Fibroblast of skin of left biceps (primary cell): Measurements from ENCODE around the gene NDUFAB1.
"Not testable (repeated sequence)": the region's sequence is repeated elsewhere in the genome, so short reads cannot be mapped to it uniquely, and the experiment has no call there.

Source experiments
- DNase-seq, 2 experiments: peaks; one replicate each; pipeline ENCODE4 v3.0.0-alpha.2; 2013; ENCODE audit warnings: low read depth in 2 of 2

The NDUFAB1 gene

DNA sequence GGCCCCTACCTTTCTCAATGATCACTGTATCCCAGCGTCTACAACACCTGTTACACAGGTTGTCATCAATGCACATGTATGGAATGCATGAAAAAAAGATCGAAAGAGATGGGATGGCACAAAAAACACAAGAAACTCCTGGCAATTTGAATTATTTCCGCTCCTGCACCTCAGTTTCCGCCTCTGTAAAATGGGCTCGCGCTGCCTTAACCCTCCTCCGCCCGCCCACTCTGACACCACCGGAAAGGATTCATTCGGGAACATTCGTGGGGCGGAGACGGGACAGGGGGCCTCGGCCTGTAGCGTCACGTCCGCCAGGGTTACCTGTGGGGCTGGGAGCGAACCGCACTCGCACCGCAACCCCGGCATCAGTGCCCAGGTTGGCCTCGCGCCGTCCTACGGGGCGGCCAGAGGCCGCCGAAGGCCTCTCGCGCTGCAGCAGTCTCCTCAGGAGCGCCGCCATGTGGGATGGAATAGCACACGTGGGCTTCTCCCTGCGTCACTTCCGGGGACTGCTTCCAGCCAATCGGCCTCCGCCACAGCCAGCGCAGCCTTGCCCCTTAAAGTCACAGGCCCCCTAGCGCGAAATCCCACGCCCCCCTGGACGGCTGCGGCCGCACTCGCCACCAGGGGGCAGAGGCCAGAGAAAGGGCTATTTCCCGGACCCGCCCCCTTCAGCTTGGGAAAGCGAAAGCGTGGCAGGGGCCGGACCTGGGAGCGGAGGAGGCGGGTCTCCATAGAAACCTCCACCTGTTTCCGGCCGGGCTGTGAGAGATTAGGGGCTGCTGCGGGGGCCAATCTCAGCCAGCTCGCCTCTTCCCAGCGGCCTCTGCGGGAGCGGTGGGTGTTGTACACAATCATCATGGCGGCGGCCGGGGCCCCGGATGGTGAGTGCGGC lies 39.0 kb downstream of the NDUFAB1 start, which contains the start of the genes EARS2 and UBFD1:
Gene EARS2 (minus strand): TSS at position 470 of the 898 bp plus-strand sequence. CDS start 7 bp downstream, at position 463.
Gene UBFD1 (plus strand): TSS at position 847 of the 898 bp plus-strand sequence. CDS start 16 bp downstream, at position 863.
- peak; percentile 97 for DNase-seq

DNA sequence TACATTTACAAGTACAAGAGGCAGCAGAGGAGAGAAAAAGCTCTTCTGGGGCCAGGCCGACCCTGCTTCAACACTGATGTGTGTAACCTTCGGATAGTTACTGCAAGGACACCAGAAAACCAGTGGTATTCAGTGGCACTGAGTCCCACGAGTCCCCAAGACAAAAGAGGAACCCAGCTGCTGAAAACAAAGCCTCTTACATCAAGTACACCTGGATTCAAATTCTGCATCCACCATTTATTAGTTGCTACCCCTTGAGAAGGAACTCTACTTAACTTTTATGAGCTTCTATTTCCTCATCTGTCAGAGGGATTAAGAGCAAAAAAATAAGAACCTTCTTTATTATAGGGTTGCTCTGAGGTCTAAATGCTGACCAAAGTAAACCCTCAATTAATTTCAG lies 41.6 kb downstream of the NDUFAB1 start:
- no peak for DNase-seq

DNA sequence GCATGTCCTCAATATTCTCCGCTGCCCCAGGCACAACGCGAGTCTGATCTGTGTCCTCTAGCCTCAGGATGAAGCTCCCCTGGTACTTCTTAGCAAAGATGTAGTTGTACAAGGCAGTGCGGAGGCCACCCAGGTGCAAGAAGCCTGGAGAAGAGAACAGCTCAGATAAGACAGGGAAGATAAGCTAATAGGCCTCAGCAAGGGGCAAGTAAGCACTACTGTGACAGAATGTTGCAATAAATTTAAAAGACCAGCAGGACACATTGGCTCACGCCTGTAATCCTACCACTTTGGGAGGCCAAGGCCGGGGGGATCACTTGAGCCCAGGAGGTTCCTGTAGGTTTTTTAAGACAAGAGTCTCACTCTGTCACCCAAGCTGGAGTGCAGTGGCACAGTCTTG lies 44.0 kb downstream of the NDUFAB1 start:
- no peak for DNase-seq

DNA sequence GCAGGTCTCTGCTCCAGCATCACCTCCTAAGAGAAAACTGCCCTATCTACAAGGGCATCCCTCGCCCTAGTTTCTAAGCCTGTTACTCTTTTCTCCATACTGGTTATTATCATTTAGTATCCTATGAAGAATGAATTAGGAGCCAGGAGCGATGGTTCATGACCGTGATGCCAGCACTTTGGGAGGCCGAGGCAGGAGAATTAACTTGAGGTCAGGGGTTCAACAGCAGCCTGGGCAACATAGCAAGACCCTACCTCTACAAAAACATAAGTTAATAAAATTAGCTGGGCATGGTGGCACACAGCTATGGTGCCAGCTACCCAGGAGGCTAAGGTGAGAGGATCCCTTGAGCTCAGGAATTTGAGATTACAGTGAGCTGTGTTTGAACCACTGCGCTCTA lies 46.2 kb downstream of the NDUFAB1 start:
- DNase-seq = no peak

GRCh38 chr16:23544436-23544835 lies 51.7 kb downstream of the NDUFAB1 start:
- DNase-seq = no peak

DNA sequence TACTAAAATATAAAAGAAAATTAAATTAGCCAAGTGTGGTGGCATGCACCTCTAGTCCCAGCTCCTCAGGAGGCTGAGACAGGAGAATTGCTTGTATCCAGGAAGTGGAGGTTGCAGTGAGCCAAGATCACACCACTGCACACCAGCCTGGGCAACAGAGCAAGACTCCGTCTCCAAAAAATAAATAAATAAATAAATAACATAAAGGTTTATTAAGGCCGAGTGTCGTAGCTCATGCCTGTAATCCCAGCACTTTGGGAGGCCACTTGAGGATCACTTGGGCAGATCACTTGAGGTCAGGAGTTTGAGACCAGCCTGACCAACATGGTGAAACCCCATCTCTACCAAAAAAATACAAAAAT lies 55.3 kb downstream of the NDUFAB1 start:
- DNase-seq = not testable (repeated sequence)

DNA sequence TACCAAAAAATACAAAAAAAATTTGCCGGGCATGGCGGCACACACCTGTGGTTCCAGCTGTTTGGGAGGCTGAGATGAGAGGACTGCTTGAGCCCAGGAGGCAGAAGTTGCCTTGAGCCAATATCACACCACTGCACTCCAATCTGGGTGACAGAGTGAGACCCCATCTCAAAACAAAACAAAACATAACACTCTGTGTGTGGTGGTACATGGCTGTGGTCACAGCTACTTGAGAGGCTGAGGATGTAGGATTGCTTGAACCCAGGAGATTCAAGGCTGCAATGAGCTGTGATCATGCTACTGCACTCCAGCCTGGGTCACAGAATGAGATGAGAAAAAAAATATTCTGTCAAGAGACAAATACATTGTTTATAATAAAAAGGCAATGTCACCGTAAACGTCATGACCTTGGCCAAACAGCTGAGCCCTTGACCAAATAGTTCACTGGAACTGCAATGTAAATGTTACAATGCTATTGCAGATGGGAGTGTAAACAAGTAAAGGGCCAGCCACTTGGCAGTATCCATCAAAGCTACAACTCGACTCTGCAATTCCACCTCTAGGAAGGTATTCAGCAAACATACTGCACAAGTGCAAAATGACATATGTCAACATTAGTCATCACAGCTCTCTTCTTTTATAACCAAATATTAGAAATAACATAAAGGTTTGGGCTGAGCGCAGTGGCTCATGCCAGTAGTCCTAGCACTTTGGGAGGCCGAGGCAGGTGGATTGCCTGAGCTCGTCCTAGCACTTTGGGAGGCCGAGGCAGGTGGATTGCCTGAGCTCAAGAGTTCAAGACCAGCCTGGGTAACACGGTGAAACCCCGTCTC lies 55.9 kb downstream of the NDUFAB1 start:
- DNase-seq = no peak

DNA sequence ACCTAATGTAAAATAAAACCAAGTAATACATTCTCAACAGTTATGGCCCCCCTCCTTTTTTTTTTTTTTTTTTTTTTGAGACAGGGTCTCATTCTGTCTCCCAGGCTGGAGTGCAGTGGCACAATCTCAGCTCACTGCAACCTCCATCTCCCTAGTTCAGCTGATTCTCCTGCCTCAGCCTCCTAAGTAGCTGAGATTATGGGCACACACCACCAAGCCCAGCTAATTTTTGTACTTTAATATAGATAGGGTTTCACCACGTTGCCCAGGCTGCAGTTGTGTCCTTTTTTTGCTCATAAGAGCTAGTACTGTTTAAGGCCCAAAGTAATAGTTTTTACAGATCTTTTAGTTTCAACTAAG lies 57.2 kb downstream of the NDUFAB1 start:
- no peak for DNase-seq

- no peak for DNase-seq
Measured at GRCh38 chr16:23537390-23537789, 58.7 kb downstream of the NDUFAB1 start.

GRCh38 chr16:23535901-23536300 lies 60.2 kb downstream of the NDUFAB1 start:
- DNase-seq = no peak

GRCh38 chr16:23534868-23535860 lies 61.0 kb downstream of the NDUFAB1 start:
- DNase-seq = no peak

DNA sequence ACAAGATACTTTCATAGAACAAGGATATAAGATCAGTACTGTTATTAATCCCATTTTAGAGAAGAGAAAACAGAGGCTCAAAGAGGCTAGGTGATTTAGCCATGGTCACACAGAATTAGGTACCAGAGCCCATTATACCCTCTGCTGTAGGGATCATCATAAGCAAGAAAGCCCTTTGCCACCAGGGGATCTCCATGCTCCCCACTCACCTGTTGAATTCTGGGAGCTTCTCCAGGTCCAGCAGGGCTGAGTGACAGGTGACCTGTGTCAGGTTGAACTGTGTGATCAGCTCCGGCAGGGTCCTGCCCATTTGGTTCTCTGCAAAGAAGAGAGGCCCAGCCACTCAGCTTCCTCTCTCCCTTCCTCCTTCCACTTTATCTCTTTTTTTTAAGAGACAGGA lies 63.7 kb downstream of the NDUFAB1 start:
- DNase-seq = no peak
